HG03135 (cell line): ENCODE measurements around the gene NEURL2.
A peak's percentile ranks its signal among the peaks of the same experiment; 100 is the strongest.

Experiments
- ATAC-seq: cut with Tn5 transposase; IDR thresholded peaks from one replicate; pipeline ENCODE4 v1.9.1; 2021; ENCODE audit warnings: mild to moderate bottlenecking, moderate library complexity; ENCODE audit not compliant: unreplicated experiment

The NEURL2 gene

DNA sequence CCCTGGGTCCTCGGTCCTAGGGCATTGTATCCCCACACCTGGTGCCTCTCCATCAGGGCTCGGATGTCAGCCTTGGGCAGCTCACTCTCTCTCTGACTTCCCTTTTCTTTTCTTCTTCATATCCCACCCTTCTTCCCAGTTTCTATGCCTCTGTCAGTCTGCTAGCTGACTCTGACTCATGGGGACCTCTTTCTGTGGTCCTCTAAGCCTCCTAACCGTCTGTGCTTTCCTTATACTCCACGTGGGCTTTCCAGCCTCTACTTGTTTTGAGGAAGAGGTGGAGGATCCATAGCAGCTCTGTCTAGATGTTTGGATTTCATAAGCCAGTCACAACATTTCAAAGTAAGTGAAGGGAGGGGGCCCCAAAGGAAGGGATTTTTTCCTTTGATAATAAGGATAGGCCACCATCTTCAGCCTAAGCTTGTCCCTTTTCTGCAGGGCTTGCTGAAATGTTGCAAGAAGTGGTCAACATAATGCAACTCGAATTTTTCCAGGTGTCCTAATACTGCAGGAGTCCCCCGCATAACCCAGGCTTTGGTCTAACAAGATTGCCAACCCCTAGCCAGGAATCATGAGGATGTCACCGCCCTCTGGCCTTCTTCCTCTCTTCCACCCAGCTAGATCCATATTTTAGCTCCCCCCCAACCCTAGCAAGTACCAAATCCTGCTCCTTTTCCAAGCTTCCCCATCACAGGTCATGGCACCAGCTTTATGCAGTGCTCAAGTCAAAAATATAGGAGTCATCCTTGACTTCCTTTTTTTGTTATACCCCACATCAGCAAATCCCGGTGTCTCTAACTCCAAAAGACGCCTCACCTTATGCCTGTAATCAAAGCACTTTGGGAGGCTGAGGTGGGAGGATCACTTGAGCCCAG, 29.7 kb upstream of the NEURL2 start:
- no peak for ATAC-seq

DNA sequence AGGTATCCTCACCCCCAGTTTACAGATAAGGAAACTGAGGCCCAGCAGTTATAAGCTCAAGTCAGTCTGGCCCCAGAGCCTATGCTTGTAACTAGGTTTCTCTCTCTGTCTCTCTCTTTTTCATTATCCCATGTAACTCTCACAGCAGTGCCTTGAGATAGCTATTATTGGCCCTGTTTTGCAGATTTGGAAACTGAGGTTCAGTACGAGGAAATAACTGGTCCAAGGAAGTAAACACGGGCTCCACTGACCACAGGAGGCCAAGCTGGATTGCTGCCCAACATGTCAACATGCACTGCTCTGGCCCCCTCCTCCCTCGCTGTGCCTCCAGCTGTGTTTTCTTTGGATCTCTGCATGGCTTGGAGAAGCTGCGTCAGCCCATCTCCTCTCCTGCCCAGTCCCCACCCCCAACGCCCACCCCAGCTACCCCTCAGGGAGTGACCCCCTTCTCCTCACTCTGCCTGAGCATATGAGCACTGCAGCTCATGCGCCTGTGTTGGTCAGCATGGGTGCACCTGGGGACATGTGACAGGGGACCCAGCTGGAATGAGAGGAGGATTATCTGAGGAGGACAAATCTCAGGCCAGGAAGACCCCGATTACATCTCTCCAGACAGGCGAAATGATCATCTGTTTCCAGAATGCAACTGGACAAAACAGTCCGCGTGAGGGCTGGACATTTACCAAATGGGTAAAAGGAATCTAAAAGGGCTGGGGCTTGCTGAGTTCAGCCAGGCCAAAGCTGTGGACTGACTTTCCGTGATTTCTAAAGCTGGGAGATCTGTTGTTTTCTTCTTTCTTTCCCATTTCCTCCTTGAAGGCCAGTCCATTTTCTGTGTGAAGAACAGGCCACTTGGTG, 28.8 kb upstream of the NEURL2 start:
- no peak for ATAC-seq

DNA sequence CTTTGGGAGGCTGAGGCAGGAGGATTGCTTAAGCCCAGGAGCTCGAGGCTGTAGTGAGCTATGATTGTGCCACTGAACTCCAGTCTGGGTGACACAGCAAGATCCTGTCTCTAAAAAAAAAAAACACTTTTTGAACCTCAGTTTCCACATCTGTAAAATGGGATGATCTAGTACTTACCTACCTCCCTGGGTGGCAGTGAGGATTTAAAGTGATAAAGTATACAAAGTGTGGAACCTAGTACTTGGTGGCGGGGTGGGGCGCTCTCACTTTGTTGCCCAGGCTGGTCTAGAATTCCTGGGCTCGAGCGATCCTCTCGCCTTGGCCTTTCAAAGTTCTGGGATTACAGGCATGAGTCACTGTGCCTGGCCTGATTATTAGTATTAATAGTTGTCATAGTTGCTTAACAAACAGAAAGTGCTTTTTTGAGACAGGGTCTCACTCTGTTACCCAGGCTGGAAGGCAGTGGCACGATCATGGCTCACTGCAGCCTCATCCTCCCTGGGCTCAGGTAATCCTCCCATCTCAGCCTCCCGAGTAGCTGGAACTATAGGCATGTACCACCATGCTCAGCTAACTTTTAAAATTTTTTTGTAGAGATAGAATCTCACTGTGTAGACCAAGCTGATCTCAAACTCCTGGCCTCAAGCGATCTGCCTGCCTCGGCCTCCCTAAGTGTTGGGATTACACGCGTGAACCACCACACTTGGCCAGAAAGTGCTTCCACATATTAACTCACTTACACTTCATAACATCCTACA, 27.9 kb upstream of the NEURL2 start:
- no peak for ATAC-seq

DNA sequence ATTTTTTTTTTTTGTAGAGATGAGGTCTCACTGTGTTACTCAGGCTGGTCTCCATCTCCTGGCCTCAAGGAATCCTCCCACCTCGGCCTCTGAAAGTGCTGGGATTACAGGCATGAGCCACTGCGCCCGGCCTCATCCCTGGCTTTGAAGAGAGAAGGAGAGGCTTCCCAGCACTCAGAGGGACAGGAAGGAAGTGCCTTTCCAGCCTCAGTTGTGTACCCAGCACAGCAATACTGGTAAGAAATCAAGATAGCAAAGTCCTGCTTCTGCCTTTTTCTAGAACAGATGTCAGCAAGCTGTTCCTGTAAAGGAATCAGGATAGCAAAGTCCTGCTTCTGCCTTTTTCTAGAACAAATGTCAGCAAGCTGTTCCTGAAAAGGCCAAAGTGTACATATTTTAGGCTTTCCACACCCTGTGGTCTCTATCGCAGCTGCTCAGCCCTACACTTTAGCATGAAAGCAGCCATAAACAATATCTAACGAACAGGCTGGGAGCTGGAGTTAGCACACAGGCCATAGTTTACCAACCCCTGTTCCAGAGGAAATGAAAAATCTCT, 27.3 kb upstream of the NEURL2 start:
- ATAC-seq: no peak

DNA sequence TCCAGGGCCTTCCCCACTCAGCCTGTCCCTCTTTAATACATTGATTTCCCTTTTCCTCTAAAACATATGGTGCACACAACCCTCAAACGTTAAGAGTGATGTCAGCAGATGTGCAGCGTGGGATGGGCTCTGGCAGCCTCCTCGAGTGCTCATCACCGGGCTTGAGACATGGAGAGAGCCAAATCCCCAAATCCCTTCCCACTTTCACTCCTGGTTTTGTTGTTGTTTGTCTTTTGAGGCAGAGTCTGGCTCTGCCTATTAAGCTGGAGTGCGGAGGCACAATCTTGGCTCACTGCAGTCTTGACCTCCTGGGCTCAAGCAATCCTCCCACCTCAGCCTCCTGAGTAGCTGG, 26.8 kb upstream of the NEURL2 start:
- no peak for ATAC-seq

DNA sequence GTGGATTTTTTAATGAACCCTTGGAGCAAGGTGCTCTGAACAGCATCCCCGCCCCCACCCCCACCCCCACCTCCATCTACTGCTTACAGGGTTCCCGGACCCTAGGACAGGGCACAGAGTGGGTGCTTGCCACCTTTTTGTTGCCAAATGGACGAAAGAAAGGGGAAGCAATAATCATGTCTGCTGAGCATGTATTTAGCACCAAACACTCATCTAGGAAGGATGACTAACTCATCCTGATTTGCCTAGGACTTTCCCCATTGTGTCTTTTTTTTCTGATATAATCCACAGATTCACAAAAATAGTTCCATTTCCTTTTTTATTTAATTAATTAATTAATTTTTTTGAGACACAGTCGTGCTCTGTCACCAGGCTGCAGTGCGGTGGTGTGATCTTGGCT, 22.1 kb upstream of the NEURL2 start:
- no peak for ATAC-seq

DNA sequence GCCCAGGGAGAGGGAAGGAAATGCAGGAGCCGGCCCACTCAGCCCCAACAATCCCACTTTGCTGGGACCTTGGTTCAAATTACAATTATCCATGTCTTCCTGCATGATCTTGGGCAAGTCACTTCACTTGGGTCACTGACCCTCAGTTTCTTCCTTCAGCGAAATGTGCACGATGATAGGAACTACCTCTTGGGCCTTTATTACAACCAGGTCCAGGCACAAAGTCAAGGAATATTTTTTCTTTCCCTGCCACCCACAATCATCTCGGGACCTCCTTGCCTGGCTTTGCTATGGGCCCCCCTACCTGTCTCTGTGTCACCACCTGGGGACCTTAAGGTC, 21.3 kb upstream of the NEURL2 start:
- ATAC-seq: no peak

DNA sequence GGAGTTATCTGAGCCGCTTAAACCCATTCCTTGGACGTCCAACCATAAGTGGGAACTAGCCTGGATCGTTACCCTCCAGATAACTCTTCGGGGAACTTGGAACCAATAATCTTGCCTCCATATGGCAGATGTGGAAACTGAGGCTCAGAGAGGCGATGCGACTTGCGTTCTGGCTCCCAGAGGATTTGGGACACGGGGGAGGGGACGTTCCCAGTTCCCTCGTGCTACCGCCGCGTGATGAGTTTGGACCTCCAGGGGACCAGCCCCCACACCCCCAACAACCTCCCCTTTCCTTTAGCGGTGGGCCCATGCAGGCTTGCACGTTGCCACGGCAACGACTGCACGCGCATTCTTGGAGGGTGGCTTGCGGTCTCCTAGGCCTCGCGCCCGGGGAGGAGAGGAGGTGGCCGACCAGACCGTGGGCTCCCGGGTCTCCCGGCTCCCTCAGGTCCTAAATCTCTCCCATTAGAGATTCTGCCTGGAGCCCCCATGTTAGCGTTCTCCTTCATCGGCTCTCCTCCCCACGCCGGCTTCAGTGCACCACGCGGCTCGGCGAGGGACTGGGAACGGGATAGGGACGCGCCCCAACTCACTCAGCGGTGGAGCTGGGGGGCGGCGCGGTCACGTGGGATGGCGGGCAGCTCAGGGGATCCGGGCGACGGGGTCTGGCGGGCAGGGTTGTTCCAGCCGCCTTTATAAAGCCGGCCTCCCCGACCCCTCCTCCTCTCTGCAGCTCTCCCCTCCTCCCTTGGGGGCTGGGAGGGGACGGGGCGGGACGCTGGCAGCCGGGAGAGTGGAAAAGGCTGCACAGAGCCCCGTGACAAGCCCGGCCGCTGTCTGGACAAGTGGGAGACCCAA, 20.7 kb upstream of the NEURL2 start, which contains the start of gene PLTP:
Gene PLTP, minus strand, starts transcription at position 670 of the 858 bp plus-strand sequence. CDS start 703 bp downstream, outside the sequence.
- ATAC-seq: no peak

DNA sequence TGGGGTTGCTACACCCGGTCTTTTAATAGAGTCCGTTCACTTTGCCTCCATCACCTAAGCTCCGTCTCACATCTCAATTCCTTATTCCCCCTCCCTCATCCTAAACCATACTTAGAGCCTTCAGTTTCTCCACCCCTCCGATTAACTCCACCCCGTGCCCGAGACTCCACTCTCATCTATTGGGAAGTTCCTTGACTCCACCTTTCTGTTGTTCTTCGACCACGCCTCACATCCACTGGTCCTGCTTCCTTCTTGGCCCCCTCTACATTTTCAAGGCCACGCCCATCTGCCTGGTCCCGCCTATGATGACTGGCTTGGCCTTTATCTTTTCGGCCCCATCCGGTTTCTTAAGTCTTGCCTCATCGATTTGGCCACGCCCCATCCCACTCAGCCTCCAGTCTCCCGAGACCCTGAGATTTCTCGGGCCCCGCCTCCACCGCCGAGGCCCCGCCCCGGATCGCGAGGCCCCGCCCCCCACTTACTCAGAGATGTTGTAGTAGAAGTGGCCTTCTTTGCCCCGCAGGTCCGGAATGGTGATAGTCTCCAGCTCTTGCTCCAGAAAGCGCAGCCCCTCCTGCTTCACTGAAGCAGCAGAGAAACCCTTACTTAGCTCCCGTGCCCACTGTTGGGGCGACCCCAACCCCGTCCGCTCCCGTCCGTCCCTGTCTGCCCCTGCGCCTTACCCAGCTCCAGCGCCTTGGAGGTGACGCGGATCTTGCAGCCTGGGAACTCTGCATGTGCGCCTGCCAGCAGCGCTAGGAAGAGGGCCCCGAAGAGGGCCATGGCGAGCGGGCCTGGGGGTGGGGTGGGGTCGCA, 19.9 kb upstream of the NEURL2 start:
- peak; percentile 92 for ATAC-seq

DNA sequence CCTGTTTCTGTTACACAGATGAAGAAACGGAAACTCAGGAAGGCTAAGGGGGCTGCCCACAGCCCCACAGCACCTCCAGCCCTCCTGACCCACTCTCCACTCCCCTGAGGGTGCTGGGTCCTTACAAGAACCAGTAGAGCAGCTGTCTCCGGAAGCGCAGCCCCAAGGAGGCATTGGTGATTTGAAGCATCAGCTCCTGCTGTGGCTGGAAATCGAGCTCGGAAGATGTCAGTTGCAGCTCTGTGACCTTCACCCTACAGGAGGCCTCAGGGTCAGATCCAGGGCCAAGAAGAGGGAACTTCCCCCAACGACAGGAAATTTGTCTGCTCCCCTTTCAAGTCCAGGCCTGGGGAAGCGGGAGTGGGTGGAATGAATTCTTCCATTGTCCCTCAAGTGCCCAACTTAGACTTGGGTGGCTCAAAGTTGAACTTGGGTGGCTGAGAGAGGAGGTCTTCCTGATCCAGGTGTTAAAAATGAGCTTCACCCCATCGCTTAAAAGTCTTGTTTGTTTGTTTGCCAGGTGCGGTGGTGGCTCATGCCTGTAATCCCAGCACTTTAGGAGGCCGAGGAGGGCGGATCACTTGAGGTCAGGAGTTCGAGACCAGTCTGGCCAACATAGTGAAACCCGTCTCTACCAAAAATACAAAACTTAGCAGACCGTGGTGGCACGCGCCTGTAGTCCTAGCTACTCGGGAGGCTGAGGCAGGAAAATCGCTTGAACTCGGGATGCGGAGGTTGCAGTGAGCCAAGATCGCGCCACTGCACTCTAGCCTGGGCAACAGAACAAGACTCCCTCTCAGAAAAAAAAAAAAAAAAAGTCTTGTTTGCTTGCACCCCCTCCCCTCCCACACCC, 19.0 kb upstream of the NEURL2 start:
- no peak for ATAC-seq

DNA sequence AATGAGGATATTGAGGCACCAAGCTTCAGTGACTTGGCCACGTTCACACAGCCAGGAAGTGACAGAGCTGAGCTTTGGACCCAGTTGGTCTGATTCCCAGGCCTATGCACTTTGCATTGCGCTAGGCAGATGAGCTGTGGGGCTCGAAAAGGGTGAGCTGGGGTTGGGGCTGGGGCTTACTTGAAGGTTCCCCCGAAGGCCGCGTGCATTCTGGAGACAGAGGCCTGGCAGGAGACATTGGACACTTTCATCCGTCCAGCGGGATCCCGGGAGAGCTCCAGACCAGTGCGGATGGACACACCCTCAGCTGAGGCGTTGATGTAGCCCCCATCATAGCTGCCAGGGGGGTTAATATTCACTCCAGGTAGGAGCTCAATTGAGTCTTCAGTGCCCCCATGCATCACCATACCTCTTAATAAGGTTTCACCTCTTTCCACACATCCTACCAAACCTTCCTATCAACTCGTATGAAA, 18.4 kb upstream of the NEURL2 start:
- no peak for ATAC-seq

DNA sequence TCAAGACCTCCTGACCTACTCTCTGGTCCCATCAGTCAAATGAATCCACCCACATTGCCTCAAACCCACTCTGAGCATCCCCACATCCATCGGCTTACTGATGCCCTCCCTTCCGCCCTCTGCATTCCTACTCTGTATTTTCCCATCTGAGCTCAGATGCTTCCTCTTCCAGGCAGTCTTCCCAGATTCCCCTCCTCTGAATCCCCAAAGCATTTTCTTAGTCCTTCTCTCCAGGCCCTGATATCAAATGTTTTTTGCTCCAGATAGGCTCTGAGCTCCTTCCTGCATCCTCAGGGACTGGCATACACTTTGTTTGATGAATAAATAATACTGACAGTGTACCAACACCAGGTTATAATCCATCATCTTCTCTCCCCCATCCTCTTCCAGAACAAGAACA, 17.1 kb upstream of the NEURL2 start:
- ATAC-seq: no peak

DNA sequence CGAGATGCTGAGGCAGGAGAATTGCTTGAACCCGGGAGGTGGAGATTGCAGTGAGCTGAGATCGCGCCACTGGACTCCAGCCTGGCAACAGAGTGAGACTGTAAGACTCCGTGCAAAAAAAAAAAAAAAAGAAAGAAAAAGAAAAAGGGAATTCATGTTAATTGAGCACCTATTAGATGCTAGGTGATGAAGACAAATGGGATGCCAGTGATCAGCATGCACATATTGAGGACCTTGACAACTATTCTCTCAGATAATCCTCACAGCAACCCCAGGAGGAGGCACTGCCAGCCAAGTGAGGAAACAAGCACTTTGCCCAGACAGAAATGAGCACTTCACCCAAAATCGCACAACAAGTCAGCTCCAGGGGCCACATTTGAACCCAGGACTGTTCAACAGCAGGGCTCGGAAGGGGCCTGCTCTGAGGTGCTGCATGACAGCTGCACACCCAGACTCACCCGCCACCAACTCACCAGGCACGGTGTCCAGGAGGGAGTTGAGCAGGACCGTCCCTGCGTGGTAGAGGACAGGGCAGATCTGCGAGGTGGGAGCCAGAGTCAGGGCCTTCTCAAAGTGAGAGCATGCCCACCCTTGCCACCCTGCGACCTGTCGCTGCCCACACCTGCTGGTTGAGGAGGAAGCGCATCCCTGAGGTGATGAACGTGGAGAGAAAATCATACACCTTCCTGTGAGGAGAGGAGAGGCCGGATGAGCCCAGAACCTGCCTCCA, 16.4 kb upstream of the NEURL2 start:
- no peak for ATAC-seq

DNA sequence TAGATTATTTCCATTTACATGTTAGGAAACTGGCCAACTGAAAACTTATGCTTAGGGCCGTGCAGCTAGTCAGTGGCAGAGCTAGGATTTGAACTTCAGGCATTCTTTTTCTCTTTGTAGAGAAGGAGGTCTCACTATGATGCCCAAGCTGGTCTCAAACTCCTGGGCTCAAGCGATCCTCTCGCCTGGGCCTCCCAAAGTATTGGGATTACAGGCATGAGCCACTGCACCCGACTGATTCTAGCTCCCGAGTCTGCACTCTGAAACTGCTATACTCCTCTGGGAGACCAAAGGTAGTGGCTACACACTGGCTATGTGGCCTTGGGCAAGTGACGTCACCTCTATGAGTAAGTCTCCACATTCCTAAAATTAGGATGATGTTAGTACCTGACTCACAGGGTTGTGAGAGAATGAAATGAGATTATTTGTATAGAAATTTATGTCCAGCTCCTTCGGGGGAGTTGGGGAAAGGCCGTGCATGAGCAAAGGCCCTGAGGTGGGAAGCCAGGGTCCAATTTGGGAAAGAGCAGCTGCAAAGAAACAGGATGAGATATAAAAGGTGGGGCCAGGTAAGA, 14.6 kb upstream of the NEURL2 start:
- no peak for ATAC-seq

DNA sequence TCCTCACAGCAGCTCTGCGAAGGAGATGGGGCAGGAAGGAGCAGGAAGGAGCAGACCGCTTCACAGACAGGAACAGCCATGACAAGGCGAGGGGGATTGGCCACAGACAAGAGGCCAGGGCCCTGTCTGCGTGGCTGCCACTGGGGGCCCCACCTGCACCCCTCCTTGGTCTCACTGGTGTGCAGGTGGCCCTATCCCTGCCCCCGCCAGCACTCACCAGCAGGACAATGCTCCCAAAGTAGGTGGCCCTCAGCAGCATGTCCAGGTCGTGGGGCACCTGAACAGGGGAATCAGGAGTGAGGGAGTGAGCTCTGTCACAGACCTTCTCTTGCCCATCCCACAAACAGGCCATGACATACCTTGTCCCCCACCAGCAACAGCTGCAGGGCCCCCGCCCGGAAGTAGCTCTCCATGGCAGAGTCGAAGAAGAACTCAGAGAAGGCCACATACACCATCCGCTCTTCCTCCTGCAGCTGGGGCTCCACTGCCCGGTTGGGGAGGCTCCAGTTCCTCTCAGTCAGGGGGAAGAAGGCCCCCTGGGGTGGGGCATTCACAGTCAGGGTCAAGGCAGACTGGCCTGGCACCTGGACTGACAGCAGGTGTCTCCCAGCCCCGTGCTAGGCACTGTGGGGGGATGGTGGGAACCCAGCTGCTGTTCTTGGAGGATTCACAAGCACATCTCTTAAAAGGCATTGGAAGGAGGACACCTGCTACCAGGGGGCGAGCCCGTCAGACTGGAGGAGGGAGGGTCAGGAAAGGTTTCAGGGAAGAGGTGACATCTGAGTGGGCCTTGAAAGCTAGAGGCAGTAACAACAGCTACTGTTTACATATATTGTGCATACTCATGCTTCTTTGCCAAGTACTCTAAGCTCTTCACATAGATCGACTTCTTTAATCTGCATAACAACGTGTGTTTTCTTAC, 13.8 kb upstream of the NEURL2 start:
- ATAC-seq: no peak

DNA sequence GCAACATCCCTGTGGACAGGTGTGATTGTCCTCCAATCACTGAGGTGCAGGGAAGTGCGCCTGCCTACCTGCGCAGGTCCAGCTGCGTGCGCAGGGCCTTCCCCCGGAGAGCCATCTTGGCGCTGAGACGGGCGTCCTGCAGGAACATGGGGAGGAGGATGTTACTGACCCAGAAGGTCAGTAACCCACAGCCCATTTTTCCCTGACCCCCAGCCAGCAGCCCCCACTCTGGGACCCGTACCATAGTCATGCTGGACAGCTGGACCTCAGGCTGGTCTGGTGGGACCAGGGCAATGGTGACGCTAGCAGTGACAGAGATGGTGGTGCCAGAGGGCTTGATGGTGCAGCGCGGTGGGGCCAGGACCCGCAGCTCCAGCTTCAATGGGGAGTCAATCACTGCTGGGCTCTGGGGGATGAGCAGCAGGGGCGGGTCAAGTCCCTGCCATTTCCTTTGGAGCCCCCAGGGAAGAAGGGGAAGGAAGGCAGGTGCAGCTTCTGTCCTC, 11.2 kb upstream of the NEURL2 start:
- no peak for ATAC-seq
